OCI-M2 (cell line): ENCODE results near the gene TXNDC5.
"Not testable (repeated sequence)": the region's sequence is repeated elsewhere in the genome, so short reads cannot be mapped to it uniquely, and the experiment has no call there.

Source experiments
- DNase-seq: peaks from one replicate; lab custom pipeline; 2025; ENCODE audit not compliant: unreplicated experiment; lab: John Stamatoyannopoulos, UW

Gene TXNDC5

GRCh38 chr6:7914991-7915789, 4.6 kb upstream of the TXNDC5 start:
- DNase-seq = no peak

- DNase-seq = no peak
Observed at GRCh38 chr6:7914311-7914710, 3.7 kb upstream of the TXNDC5 start.

GRCh38 chr6:7912736-7913517, 2.3 kb upstream of the TXNDC5 start:
- no peak for DNase-seq

- DNase-seq = no peak
Observed at GRCh38 chr6:7912024-7912423, 1.4 kb upstream of the TXNDC5 start.

- no peak for DNase-seq
Observed at GRCh38 chr6:7911345-7911725, 747 bp upstream of the TXNDC5 start.

GRCh38 chr6:7910298-7910653, 312 bp downstream of the TXNDC5 start:
- no peak for DNase-seq

GRCh38 chr6:7909323-7910276, 988 bp downstream of the TXNDC5 start:
- no peak for DNase-seq

GRCh38 chr6:7907159-7907558, 3.4 kb downstream of the TXNDC5 start:
- no peak for DNase-seq

GRCh38 chr6:7906741-7907140, 3.8 kb downstream of the TXNDC5 start:
- DNase-seq = no peak

GRCh38 chr6:7905416-7905815, 5.2 kb downstream of the TXNDC5 start:
- no peak for DNase-seq

- DNase-seq = no peak
Observed at GRCh38 chr6:7904654-7905319, 5.8 kb downstream of the TXNDC5 start.

GRCh38 chr6:7903673-7904072, 6.9 kb downstream of the TXNDC5 start:
- DNase-seq = no peak

GRCh38 chr6:7902867-7903266, 7.7 kb downstream of the TXNDC5 start:
- DNase-seq = no peak

- no peak for DNase-seq
Observed at GRCh38 chr6:7902221-7902620, 8.4 kb downstream of the TXNDC5 start.

GRCh38 chr6:7901780-7902179, 8.8 kb downstream of the TXNDC5 start:
- DNase-seq = no peak

GRCh38 chr6:7901056-7901455, 9.5 kb downstream of the TXNDC5 start:
- no peak for DNase-seq

- no peak for DNase-seq
Observed at GRCh38 chr6:7900621-7901020, 10.0 kb downstream of the TXNDC5 start.

- no peak for DNase-seq
Observed at GRCh38 chr6:7899889-7900213, 10.7 kb downstream of the TXNDC5 start.

GRCh38 chr6:7899101-7899888, 11.3 kb downstream of the TXNDC5 start:
- DNase-seq = peak; percentile 75

- DNase-seq = not testable (repeated sequence)
Observed at GRCh38 chr6:7898193-7898586, 12.4 kb downstream of the TXNDC5 start.
